H1 (cell line): ENCODE results near the gene FAM131A. TPM values are rescaled to one million over a fixed set of nuclear protein-coding genes. Genes with fewer than 3 reads are reported as not detected.

Experiments used
- CTCF ChIA-PET: fragments of 300-600 bp; sonication (Branson Sonifier 250); formaldehyde crosslinking; loops from one replicate; lab custom pipeline; 2021; ENCODE audit not compliant: partially characterized antibody; lab: Charles Lee
- POLR2A ChIA-PET: fragments of 300-600 bp; sonication (Branson Sonifier 250); formaldehyde crosslinking; loops from one replicate; lab custom pipeline; 2021; ENCODE audit warnings: inconsistent platforms; ENCODE audit not compliant: partially characterized antibody; lab: Charles Lee
- DNase-seq, 2 experiments: peaks; one replicate each; pipeline versions ENCODE4 v3.0.0 to v3.0.0-alpha.2; 2010 to 2022; ENCODE audit warnings: low spot score in 2 of 2, low read depth in 1 of 2, mixed read lengths in 1 of 2
- FAIRE-seq: peaks from 2 replicates; lab custom pipeline; 2011; peaks lifted over from hg19 to GRCh38; lab: Jason Lieb, UNC
- H2AFZ ChIP-seq: 2 replicates; pipeline ENCODE4 v1.8.1; 2012; ENCODE audit warnings: low read length, inconsistent platforms
- H2AK5ac ChIP-seq: 2 replicates; pipeline ENCODE4 v1.6.1; 2013; ENCODE audit warnings: low read depth, low read length
- H2BK120ac ChIP-seq: replicated peaks from 2 replicates; pipeline ENCODE3; 2013; ENCODE audit warnings: low read depth, low read length, inconsistent platforms
- H2BK12ac ChIP-seq: 2 replicates; pipeline ENCODE4 v1.6.1; 2013; ENCODE audit warnings: low read depth, low read length
- H2BK15ac ChIP-seq: 2 replicates; pipeline ENCODE4 v1.6.1; 2013; ENCODE audit warnings: low read length
- H2BK20ac ChIP-seq: 2 replicates; pipeline ENCODE4 v1.6.1; 2013; ENCODE audit warnings: low read length
- H2BK5ac ChIP-seq: 2 replicates; pipeline ENCODE4 v1.6.1; 2013; ENCODE audit warnings: low read depth, low read length
- H3K14ac ChIP-seq: 2 replicates; pipeline ENCODE4 v1.6.1; 2013; ENCODE audit warnings: inconsistent platforms; ENCODE audit not compliant: insufficient read length
- H3K18ac ChIP-seq: 2 replicates; pipeline ENCODE4 v1.6.1; 2013; ENCODE audit warnings: low read length; ENCODE audit errors: extremely low read depth
- H3K23ac ChIP-seq: 2 replicates; pipeline ENCODE4 v1.6.1; 2013; ENCODE audit warnings: inconsistent platforms; ENCODE audit not compliant: insufficient read length
- H3K23me2 ChIP-seq: 2 replicates; pipeline ENCODE4 v1.6.1; 2013; ENCODE audit warnings: low read depth, low read length
- H3K27ac ChIP-seq: 2 replicates; pipeline ENCODE4 v1.6.1; 2011; ENCODE audit warnings: low read depth, low read length, inconsistent platforms
- H3K27me3 ChIP-seq, 4 experiments: replicated peaks in 1 of 4; 1 replicate in 1 of 4; 2 replicates in 3 of 4; pipeline versions ENCODE4 v1.6.1 to v1.8.1; 2011 to 2013; ENCODE audit warnings: low read length in 3 of 4, mild to moderate bottlenecking in 3 of 4, inconsistent platforms in 2 of 4, mixed read lengths in 2 of 4, moderate library complexity in 1 of 4; ENCODE audit not compliant: control insufficient read depth in 3 of 4, insufficient read depth in 3 of 4; ENCODE audit errors: extremely low read depth in 1 of 4
- H3K36me3 ChIP-seq, 4 experiments: 2 replicates each; pipeline versions ENCODE4 v1.6.1 to v1.8.1; 2011 to 2013; ENCODE audit warnings: mild to moderate bottlenecking in 4 of 4, low read length in 3 of 4, moderate library complexity in 2 of 4, control low read depth in 1 of 4, inconsistent platforms in 1 of 4; ENCODE audit not compliant: insufficient read depth in 4 of 4, control insufficient read depth in 2 of 4
- H3K4ac ChIP-seq: replicated peaks from 2 replicates; pipeline ENCODE3; 2013; ENCODE audit warnings: low read length, low read depth, mixed read lengths, inconsistent platforms; ENCODE audit not compliant: insufficient read length
- H3K4me1 ChIP-seq, 4 experiments: replicated peaks in 1 of 4; 1 replicate in 1 of 4; 2 replicates in 3 of 4; pipeline versions ENCODE4 v1.6.1 to v1.8.1; 2011 to 2013; ENCODE audit warnings: low read length in 3 of 4, inconsistent platforms in 2 of 4, mixed read lengths in 1 of 4; ENCODE audit not compliant: insufficient read depth in 4 of 4, control insufficient read depth in 3 of 4
- H3K4me2 ChIP-seq, 2 experiments: 2 replicates each; pipeline versions ENCODE4 v1.6.1 to v1.8.1; 2011 to 2013; ENCODE audit warnings: low read depth in 2 of 2, low read length in 2 of 2, control low read depth in 1 of 2, inconsistent platforms in 1 of 2, mild to moderate bottlenecking in 1 of 2; ENCODE audit not compliant: insufficient read depth in 1 of 2
- H3K4me3 ChIP-seq, 4 experiments: fragments of 200-600, 300-600 bp in 1 of 4; sonication (generic), shearing (Covaris generic), sonication (Bioruptor Twin) in 1 of 4; 2 replicates each; pipeline versions ENCODE4 v1.5.1 to v1.8.1; 2011 to 2016; ENCODE audit warnings: low read length in 4 of 4, low read depth in 3 of 4, control low read depth in 2 of 4, inconsistent platforms in 2 of 4, mild to moderate bottlenecking in 2 of 4, mixed read lengths in 1 of 4, moderate library complexity in 1 of 4; ENCODE audit not compliant: insufficient read depth in 2 of 4; ENCODE audit errors: extremely low read depth in 1 of 4
- H3K56ac ChIP-seq: replicated peaks from 2 replicates; pipeline ENCODE3; 2013; ENCODE audit warnings: low read depth, mild to moderate bottlenecking, mixed read lengths, low read length, inconsistent platforms; ENCODE audit not compliant: insufficient read length
- H3K79me1 ChIP-seq: 2 replicates; pipeline ENCODE4 v1.6.1; 2013; ENCODE audit warnings: low read depth, low read length, control low read depth
- H3K79me2 ChIP-seq, 2 experiments: 2 replicates each; pipeline versions ENCODE4 v1.6.1 to v1.8.1; 2012 to 2013; ENCODE audit warnings: low read length in 2 of 2, mild to moderate bottlenecking in 2 of 2, inconsistent platforms in 1 of 2; ENCODE audit not compliant: insufficient read depth in 2 of 2, control insufficient read depth in 1 of 2
- H3K9ac ChIP-seq, 4 experiments: replicated peaks in 1 of 4; 1 replicate in 1 of 4; 2 replicates in 3 of 4; pipeline versions ENCODE4 v1.6.1 to v1.8.1; 2011 to 2013; ENCODE audit warnings: low read depth in 3 of 4, low read length in 3 of 4, control low read depth in 2 of 4, mild to moderate bottlenecking in 2 of 4, moderate library complexity in 2 of 4, inconsistent platforms in 1 of 4; ENCODE audit errors: extremely low read depth in 1 of 4
- H3K9me3 ChIP-seq, 2 experiments: 2 replicates each; pipeline versions ENCODE4 v1.6.1 to v1.8.1; 2012 to 2013; ENCODE audit warnings: mild to moderate bottlenecking in 2 of 2, moderate library complexity in 2 of 2, control low read depth in 1 of 2, inconsistent platforms in 1 of 2, low read depth in 1 of 2, low read length in 1 of 2, mixed read lengths in 1 of 2; ENCODE audit not compliant: insufficient read depth in 2 of 2
- H4K20me1 ChIP-seq, 2 experiments: replicated peaks in 1 of 2; 2 replicates each; pipeline versions ENCODE3 to v1.8.1; 2011 to 2013; ENCODE audit warnings: inconsistent platforms in 2 of 2, low read length in 2 of 2, mild to moderate bottlenecking in 1 of 2; ENCODE audit not compliant: insufficient read depth in 2 of 2, control insufficient read depth in 1 of 2
- H4K5ac ChIP-seq: 2 replicates; pipeline ENCODE4 v1.6.1; 2013; ENCODE audit warnings: low read length, low read depth, mixed read lengths, inconsistent platforms; ENCODE audit not compliant: insufficient read length
- H4K8ac ChIP-seq: 2 replicates; pipeline ENCODE4 v1.8.0; 2013; ENCODE audit warnings: mild to moderate bottlenecking, moderate library complexity, low read length, inconsistent platforms; ENCODE audit not compliant: insufficient read depth; ENCODE audit errors: extremely low read depth
- H4K91ac ChIP-seq: replicated peaks from 2 replicates; pipeline ENCODE3; 2013; ENCODE audit warnings: low read length, mixed read lengths, inconsistent platforms; ENCODE audit not compliant: insufficient read length
- MAFK ChIP-seq: IDR thresholded peaks from 2 replicates; pipeline ENCODE4 v1.6.1; 2012; ENCODE audit warnings: low read depth, mild to moderate bottlenecking, improper control_type of control experiment, low read length
- NRF1 ChIP-seq: IDR thresholded peaks from 2 replicates; pipeline ENCODE4 v1.6.1; 2011; ENCODE audit warnings: mild to moderate bottlenecking, low read depth, low read length, improper control_type of control experiment
- RAD21 ChIP-seq, 2 experiments: IDR thresholded peaks in 1 of 2; conservative IDR thresholded peaks in 1 of 2; 2 replicates each; pipeline ENCODE4 v1.6.1; 2011; ENCODE audit warnings: low read depth in 2 of 2, low read length in 2 of 2, improper control_type of control experiment in 1 of 2, inconsistent platforms in 1 of 2, mild to moderate bottlenecking in 1 of 2, moderate library complexity in 1 of 2
- SIRT6 ChIP-seq: IDR thresholded peaks from one replicate; pipeline ENCODE4 v1.7.1; 2012; ENCODE audit warnings: low read length, inconsistent platforms
- YY1 ChIP-seq: IDR thresholded peaks from 2 replicates; pipeline ENCODE4 v1.6.1; 2011; ENCODE audit warnings: low read depth, mild to moderate bottlenecking, low read length
- WGBS, 2 experiments: shearing (Covaris generic) in 1 of 2; methylation state at CpG; one replicate each; pipeline versions ENCODE4 v1.1.6 to v1.1.7; 2013 to 2015; ENCODE audit warnings: low lambda C conversion rate in 2 of 2, mixed read lengths in 2 of 2, inconsistent platforms in 1 of 2, low coverage in 1 of 2, missing lambda C conversion rate in 1 of 2; ENCODE audit not compliant: insufficient replicate concordance in 2 of 2, insufficient coverage in 1 of 2, insufficient read length in 1 of 2; ENCODE audit errors: extremely low coverage in 1 of 2, missing lambda C conversion rate in 1 of 2; 5-methylcytosine and 5-hydroxymethylcytosine counted together
- polyA plus RNA-seq, 7 experiments: library from polyadenylated mRNA; depleted of rRNA in 3 of 7; stranded (reverse) in 5 of 7; unstranded in 2 of 7; fragments of >200 nt in 5 of 7; fragments of 200-250 nt in 2 of 7; gene quantifications; 1 replicate in 5 of 7; 2 replicates in 1 of 7; 4 replicates in 1 of 7; pipeline versions ENCODE4 v1.2.1 to v1.2.3, GENCODE V29; 2011 to 2013; ENCODE audit warnings: missing spikeins in 2 of 7, mixed read lengths in 2 of 7
- total RNA-seq: library from RNA; stranded (reverse); fragmentation: NEBNext Ultra II Directional; extraction: Animal tissue kit (Norgen Biotek cat#: 25700); gene quantifications from 2 replicates; pipeline ENCODE4 v1.2.1, GENCODE V29; 2021

The FAM131A gene
- total and polyA plus RNA-seq, 2 of the 8 experiments (the other 6 are each of a cell fraction or from before 2014, with no cell fraction given) = 16.0 to 21.9 TPM

- no peak overlapping the region for H3K14ac ChIP-seq
- H2AK5ac ChIP-seq = no peak overlapping the region
- no peak overlapping the region for H2BK120ac ChIP-seq
- no peak overlapping the region for H3K4ac ChIP-seq
- peaks cover 16 to 29% of the 10 kb centered on the region in 2 experiments for H4K20me1 ChIP-seq
- DNase-seq (no peak), FAIRE-seq (no peak)
- no peak overlapping the region for H3K23ac ChIP-seq
- no peak overlapping the region for H3K56ac ChIP-seq
- no peaks in the 10 kb centered on the region for H3K9me3 ChIP-seq
- no peak for TF ChIP-seq MAFK
- no peak for TF ChIP-seq NRF1
- no peak for TF ChIP-seq SIRT6
- TF ChIP-seq RAD21 (IDR thresholded peaks at IDR 0.05 in 1 of 2, conservative IDR thresholded peaks at IDR 0.05 in 1 of 2; ENCODE audit: low read depth in 2 of 2, low read length in 2 of 2) = no peak
- no peak for TF ChIP-seq YY1
- no peak overlapping the region for H2BK15ac ChIP-seq
- ChIA-PET POLR2A (interaction anchor here (0.6 to 9.8 kb wide), 7 partner anchors 13 to 130 kb away, joined by 3 to 148 read pairs (median 5); partner anchors contain the start of genes CLCN2, EIF4G1 and POLR2H), CTCF (interaction anchor here (1.1 kb wide), 1 partner anchor 12 kb away, joined by 3 read pairs; no protein-coding TSS in a partner anchor)
- H4K5ac ChIP-seq = no peak overlapping the region
- H3K4me2 ChIP-seq = no peak overlapping the region
- no peaks in the 10 kb centered on the region for H3K79me2 ChIP-seq
- WGBS, 2 experiments = 61% methylated on average over 3 of the region's 3 CpGs; no CpG with 5 or more reads in 1 of the 2 experiments
- no peak overlapping the region for H3K18ac ChIP-seq
- no peak overlapping the region for H2BK20ac ChIP-seq
- H2AFZ ChIP-seq = no peak overlapping the region
- H3K4me3 ChIP-seq = no peak overlapping the region
- H4K8ac ChIP-seq = no peak overlapping the region
- no peak overlapping the region for H2BK5ac ChIP-seq
- no peaks in the 10 kb centered on the region for H3K23me2 ChIP-seq
- H3K9ac ChIP-seq = no peak overlapping the region
- peaks cover 73 to 99% (median 91%) of the 10 kb centered on the region in 4 experiments for H3K36me3 ChIP-seq
- H2BK12ac ChIP-seq = no peak overlapping the region
- no peaks in the 10 kb centered on the region for H3K27me3 ChIP-seq
- H4K91ac ChIP-seq = no peak overlapping the region
- peaks cover 5% of the 10 kb centered on the region for H3K79me1 ChIP-seq
- H3K4me1 ChIP-seq = no peaks in the 10 kb centered on the region
- H3K27ac ChIP-seq = no peak overlapping the region
Measured at GRCh38 chr3:184328516-184328915, 8.9 kb upstream of the FAM131A start.
